ENCODE data around the gene TSTD1. TPM values are rescaled to one million over a fixed set of nuclear protein-coding genes. Genes with fewer than 3 reads are reported as not detected.
A peak's percentile ranks its signal among the peaks of the same experiment; 100 is the strongest.

The TSTD1 gene
- total RNA-seq (2013; cell fraction: nucleolus; rRNA removed): 26.3 and 40.4 TPM in 2 replicates
- total RNA-seq (2014; rRNA removed) (72.2 and 72.7 TPM in 2 replicates), total RNA-seq (2014; rRNA removed; fragmentation: Illumina TruSeq; extraction: Trizol) (37.6 and 38.4 TPM in 2 replicates), total RNA-seq (2021) (43.2 and 49.0 TPM in 2 replicates), polyA plus RNA-seq (2011; rRNA removed) (65.8 and 82.6 TPM in 2 replicates), polyA plus RNA-seq (2014; fragmentation: Illumina TruSeq; extraction: Trizol) (14.5 and 33.3 TPM in 2 replicates), polyA plus RNA-seq (2014; fragmentation: Nextera tagmentation; extraction: Ambion mirVana) (100 to 1,000 TPM; 102 to 145 TPM), polyA plus RNA-seq (2014; rRNA removed) (96.1 and 99.1 TPM in 2 replicates), polyA plus RNA-seq (2016; fragmentation: Nextera tagmentation; extraction: Ambion mirVana) (100 to 1,000 TPM; 100 to 118 TPM), polyA minus RNA-seq (2011; rRNA and poly(A)+ RNA removed) (6.6 and 20.1 TPM in 2 replicates), Bru-seq, nascent RNA (percentile 92 among the genes with signal in this experiment), BruChase-seq, experiment 1, labeled RNA remaining after a 6-hour chase (percentile 90 among the genes with signal in this experiment), BruChase-seq, experiment 2, labeled RNA remaining after a 2-hour chase (percentile 88 among the genes with signal in this experiment)
- 21.8 TPM for polyA plus RNA-seq (2011; ENCODE audit: low read depth)
- 125 and 132 TPM in 2 replicates for polyA plus RNA-seq (2011; cell fraction: cytosol; rRNA removed)
- 76.3 and 99.1 TPM in 2 replicates for polyA plus RNA-seq (2011; cell fraction: nucleus; rRNA removed)
- polyA plus RNA-seq (2012): 64.2 and 75.4 TPM in 2 replicates
- polyA minus RNA-seq (2011; cell fraction: cytosol; rRNA and poly(A)+ RNA removed): 6.7 and 9.0 TPM in 2 replicates
- polyA minus RNA-seq (2011; cell fraction: nucleus; rRNA and poly(A)+ RNA removed): 13.1 and 18.8 TPM in 2 replicates
- long read RNA-seq, experiment 1, transcript TSTD1-204 (4 exons, 593 nt): major isoform, 7 of 16 reads
- long read RNA-seq, experiment 1, transcript TSTD1-203 (3 exons, 457 nt): major isoform, 7 of 16 reads
- long read RNA-seq, experiment 1, partial matches to known transcripts: 0 of 16 reads
- long read RNA-seq, experiment 1, other reads (novel, unspliced or antisense): 1 of 16 reads
- long read RNA-seq, experiment 2, transcript TSTD1-203 (3 exons, 457 nt): minor isoform, 9 of 47 reads
- long read RNA-seq, experiment 2, transcript TSTD1-204 (4 exons, 593 nt): major isoform, 32 of 47 reads
- long read RNA-seq, experiment 2, partial matches to known transcripts: 0 of 47 reads
- long read RNA-seq, experiment 2, other reads (novel, unspliced or antisense): 4 of 47 reads

GRCh38 chr1:161038523-161039153, at the start of gene TSTD1:
TSTD1 (minus strand) TSS chr1:161038964; CDS start chr1:161038889, 75 bp downstream.
- Histone ChIP-seq H3K27ac (ENCODE audit: control insufficient read depth, insufficient read depth) (peak within 1 kb of the TSS; percentile 69), H3K36me3 (ENCODE audit: control insufficient read depth in 2 of 2, insufficient read depth in 2 of 2, low read length in 1 of 2) (peaks cover 22 to 34% of the 10 kb centered on the region in 2 experiments), H3K79me2 (ENCODE audit: control insufficient read depth, insufficient read depth, low read length) (peaks cover 10% of the 10 kb centered on the region), H4K20me1 (ENCODE audit: control insufficient read depth, insufficient read depth) (no peaks in the 10 kb centered on the region), H3K4me1 (ENCODE audit: control insufficient read depth, insufficient read depth, low read length) (peaks cover 12% of the 10 kb centered on the region), H3K4me3 (peak within 1 kb of the TSS; percentile 87), H3K4me2 (ENCODE audit: control insufficient read depth, insufficient read depth) (peak within 1 kb of the TSS; percentile 57), H3K9me3 (replicated peaks; ENCODE audit: control insufficient read depth, insufficient read depth, low read length) (no peaks in the 10 kb centered on the region), H3K9ac (ENCODE audit: control insufficient read depth, insufficient read depth, low read length) (peak within 1 kb of the TSS; percentile 41), H3K27me3 (replicated peaks in 1 of 2; ENCODE audit: control insufficient read depth in 2 of 2, insufficient read depth in 2 of 2, low read length in 1 of 2) (no peaks in the 10 kb centered on the region), H2AFZ (ENCODE audit: control insufficient read depth, low read depth, low read length) (peak within 1 kb of the TSS; percentile 83)
- TSS peak; percentile 54 for BruUV-seq (replicated peaks)
- ChIA-PET CTCF (interaction anchor here (0.9 to 11.1 kb wide), 13 partner anchors 9 to 127 kb away, joined by 3 to 181 read pairs (median 6); partner anchors contain the start of genes ARHGAP30, F11R, KLHDC9 and PPOX), POLR2A (interaction anchor here (0.7 to 2.2 kb wide), 13 partner anchors 8 to 331 kb away, joined by 3 to 21 read pairs (median 4); partner anchors contain the start of genes ARHGAP30 and F11R), RAD21 (ENCODE audit: unreplicated experiment) (interaction anchor here (1.0 to 4.2 kb wide), 9 partner anchors 9 to 58 kb away, joined by 3 to 22 read pairs (median 9); partner anchors contain the start of genes ARHGAP30 and F11R), SMC1A (ENCODE audit: uncharacterized antibody, unreplicated experiment) (interaction anchor here (0.8 to 6.3 kb wide), 11 partner anchors 9 to 83 kb away, joined by 3 to 51 read pairs (median 4); partner anchors contain the start of gene F11R)
- ATAC-seq: peak; percentile 94
- peak; percentile 86 for FAIRE-seq
- WGBS (ENCODE audit: insufficient coverage, insufficient replicate concordance, low lambda C conversion rate, missing lambda C conversion rate): 7% methylated on average over 54 of the region's 54 CpGs
- intact Hi-C loops (cut with micrococcal nuclease; ENCODE audit: unreplicated experiment) (no loop called here), in situ Hi-C loops (cut with MboI) (no loop called here)
- DNase-seq (ENCODE audit: low read depth, low spot score): no peak
- TF ChIP-seq EZH2 (IDR thresholded peaks at IDR 0.05; ENCODE audit: borderline replicate concordance, control insufficient read depth, low read depth, low read length) (no peak), EGR1 (IDR thresholded peaks at IDR 0.05; ENCODE audit: borderline replicate concordance in 1 of 2, low read depth in 2 of 2, low read length in 2 of 2) (peak; percentile 84 to 100), KLF5 (IDR thresholded peaks at IDR 0.05; ENCODE audit: partially characterized antibody) (no peak), ZBTB33 (IDR thresholded peaks at IDR 0.05) (no peak), MAX (IDR thresholded peaks at IDR 0.05; ENCODE audit: low read depth, low read length) (peak; percentile 76), IKZF1 (conservative IDR thresholded peaks at IDR 0.05) (no peak; the same call in none of the 2 replicates), LARP7 (IDR thresholded peaks at IDR 0.05) (peak; percentile 65), ETV6 (conservative IDR thresholded peaks at IDR 0.05 in 1 of 2, IDR thresholded peaks at IDR 0.05 in 1 of 2; ENCODE audit: borderline replicate concordance in 1 of 2, low read depth in 1 of 2) (no peak), CHD4 (IDR thresholded peaks at IDR 0.05) (no peak), BCLAF1 (IDR thresholded peaks at IDR 0.05) (no peak), FOXM1 (IDR thresholded peaks at IDR 0.05; ENCODE audit: low read depth, low read length) (no peak)
